GM19351 (cell line): ENCODE results near the gene RTTN.
A peak's percentile ranks its signal among the peaks of the same experiment; 100 is the strongest.
"Not testable (repeated sequence)": the region's sequence is repeated elsewhere in the genome, so short reads cannot be mapped to it uniquely, and the experiment has no call there.

Experiments
- ATAC-seq: cut with Tn5 transposase; IDR thresholded peaks from one replicate; pipeline ENCODE4 v1.9.1; 2021; ENCODE audit warnings: mild to moderate bottlenecking, moderate library complexity; ENCODE audit not compliant: unreplicated experiment

Gene RTTN

GRCh38 chr18:69982417-69982816 lies 223.1 kb downstream of the RTTN start:
- no peak for ATAC-seq

GRCh38 chr18:69981948-69982347 lies 223.5 kb downstream of the RTTN start:
- ATAC-seq = peak; percentile 64

GRCh38 chr18:69980982-69981804 lies 224.3 kb downstream of the RTTN start:
- ATAC-seq = peak; percentile 16

- no peak for ATAC-seq
Observed at GRCh38 chr18:69980509-69980908, 225.0 kb downstream of the RTTN start.

- ATAC-seq = peak; percentile 83
Observed at GRCh38 chr18:69978732-69979715, 226.5 kb downstream of the RTTN start.

GRCh38 chr18:69975294-69975693 lies 230.2 kb downstream of the RTTN start:
- ATAC-seq = not testable (repeated sequence)

- ATAC-seq = no peak
Observed at GRCh38 chr18:69974365-69974764, 231.1 kb downstream of the RTTN start.

- no peak for ATAC-seq
Observed at GRCh38 chr18:69969491-69969890, 236.0 kb downstream of the RTTN start.

- no peak for ATAC-seq
Observed at GRCh38 chr18:69968039-69968438, 237.4 kb downstream of the RTTN start.

- no peak for ATAC-seq
Observed at GRCh38 chr18:69963196-69963595, 242.3 kb downstream of the RTTN start.

- ATAC-seq = no peak
Observed at GRCh38 chr18:69961718-69962117, 243.8 kb downstream of the RTTN start.

- peak; percentile 69 for ATAC-seq
Observed at GRCh38 chr18:69958422-69958821, 247.1 kb downstream of the RTTN start.

- no peak for ATAC-seq
Observed at GRCh38 chr18:69957747-69958146, 247.7 kb downstream of the RTTN start.

- ATAC-seq = no peak
Observed at GRCh38 chr18:69956665-69957620, 248.5 kb downstream of the RTTN start.

GRCh38 chr18:69956057-69956456 lies 249.4 kb downstream of the RTTN start:
- ATAC-seq = peak; percentile 15

GRCh38 chr18:69954719-69955480 lies 250.6 kb downstream of the RTTN start:
- ATAC-seq = no peak

GRCh38 chr18:69953191-69953590 lies 252.3 kb downstream of the RTTN start:
- no peak for ATAC-seq
